GM12865 (cell line): Measurements from ENCODE around the gene CACNA1B.
"Not testable (repeated sequence)": the region's sequence is repeated elsewhere in the genome, so short reads cannot be mapped to it uniquely, and the experiment has no call there.

ENCODE experiments used
- DNase-seq: peaks from one replicate; pipeline ENCODE4 v3.0.0; 2010; ENCODE audit warnings: low read depth
- H3K4me3 ChIP-seq: 2 replicates; pipeline ENCODE4 v1.5.1; 2011; ENCODE audit warnings: mild to moderate bottlenecking, low read depth, low read length, control low read depth
- TF ChIP-seq, protein P1 (sequence below): IDR thresholded peaks from 2 replicates; pipeline ENCODE4 v1.5.1; 2011; ENCODE audit warnings: low read length, control low read depth, low read depth, inconsistent platforms; ENCODE audit not compliant: insufficient read depth; ENCODE audit errors: missing control alignments

Gene CACNA1B

DNA sequence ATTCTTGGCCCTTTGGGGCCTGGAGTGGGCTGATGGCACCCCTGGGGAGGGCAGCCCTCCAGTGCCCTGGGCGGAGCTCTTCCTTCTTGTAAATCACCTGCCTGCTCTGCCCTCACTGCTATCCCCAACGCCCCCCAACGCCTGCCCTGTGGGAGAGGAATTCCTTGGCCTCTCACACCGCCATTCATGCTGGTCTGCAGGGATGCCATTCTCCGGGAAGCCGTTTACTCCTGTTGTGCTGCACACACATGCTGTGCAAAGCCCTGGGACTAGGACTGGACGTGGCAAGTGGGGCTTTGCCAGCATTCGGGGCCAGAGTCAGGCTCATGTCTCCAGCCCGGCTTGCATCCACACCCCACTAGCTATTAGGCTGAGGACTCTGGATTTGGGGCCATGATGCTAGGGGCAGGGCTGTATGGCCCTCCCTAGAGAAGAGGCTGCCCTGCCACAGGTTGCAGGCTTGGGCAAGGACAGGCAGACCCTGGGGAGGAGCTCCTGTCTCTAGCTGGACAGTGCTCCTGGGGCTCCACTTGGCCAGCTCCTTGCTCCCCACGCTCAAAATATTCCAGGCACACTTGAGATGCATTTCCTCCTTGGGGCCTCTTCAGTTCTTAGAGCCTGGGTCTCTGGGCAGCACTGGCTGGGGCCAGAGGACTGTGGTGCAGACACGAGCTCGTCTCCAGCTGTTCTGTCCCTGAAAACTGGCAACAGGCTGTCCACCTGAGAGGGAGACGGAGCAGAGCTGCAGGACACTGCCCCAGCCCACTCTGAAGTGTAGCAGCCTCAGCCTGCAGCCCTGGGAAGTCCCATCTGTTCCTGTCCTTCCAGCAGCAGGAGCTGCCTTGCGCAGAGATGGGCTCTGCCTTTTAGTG is 226.9 kb downstream of the CACNA1B start:
- no peak for DNase-seq
- TF ChIP-seq, protein P1, sequence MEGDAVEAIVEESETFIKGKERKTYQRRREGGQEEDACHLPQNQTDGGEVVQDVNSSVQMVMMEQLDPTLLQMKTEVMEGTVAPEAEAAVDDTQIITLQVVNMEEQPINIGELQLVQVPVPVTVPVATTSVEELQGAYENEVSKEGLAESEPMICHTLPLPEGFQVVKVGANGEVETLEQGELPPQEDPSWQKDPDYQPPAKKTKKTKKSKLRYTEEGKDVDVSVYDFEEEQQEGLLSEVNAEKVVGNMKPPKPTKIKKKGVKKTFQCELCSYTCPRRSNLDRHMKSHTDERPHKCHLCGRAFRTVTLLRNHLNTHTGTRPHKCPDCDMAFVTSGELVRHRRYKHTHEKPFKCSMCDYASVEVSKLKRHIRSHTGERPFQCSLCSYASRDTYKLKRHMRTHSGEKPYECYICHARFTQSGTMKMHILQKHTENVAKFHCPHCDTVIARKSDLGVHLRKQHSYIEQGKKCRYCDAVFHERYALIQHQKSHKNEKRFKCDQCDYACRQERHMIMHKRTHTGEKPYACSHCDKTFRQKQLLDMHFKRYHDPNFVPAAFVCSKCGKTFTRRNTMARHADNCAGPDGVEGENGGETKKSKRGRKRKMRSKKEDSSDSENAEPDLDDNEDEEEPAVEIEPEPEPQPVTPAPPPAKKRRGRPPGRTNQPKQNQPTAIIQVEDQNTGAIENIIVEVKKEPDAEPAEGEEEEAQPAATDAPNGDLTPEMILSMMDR = no peak
- H3K4me3 ChIP-seq = no peak overlapping the region

DNA sequence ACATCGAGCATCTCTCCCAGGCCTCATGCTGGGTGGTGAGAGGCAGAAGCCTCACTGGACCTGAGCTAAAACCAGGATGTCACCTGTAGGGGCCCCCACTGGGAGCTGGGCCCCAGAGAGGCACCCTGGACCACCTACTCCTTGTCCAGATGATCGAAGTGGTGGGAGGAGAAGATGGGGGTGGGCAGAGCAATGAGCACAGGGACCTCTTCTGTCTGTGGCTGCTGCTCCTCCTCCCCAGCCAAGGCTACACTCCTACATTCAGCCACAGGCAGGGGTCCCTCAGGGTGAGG is 227.5 kb downstream of the CACNA1B start:
- no peak overlapping the region for H3K4me3 ChIP-seq
- DNase-seq = no peak
- TF ChIP-seq, protein P1 = no peak

DNA sequence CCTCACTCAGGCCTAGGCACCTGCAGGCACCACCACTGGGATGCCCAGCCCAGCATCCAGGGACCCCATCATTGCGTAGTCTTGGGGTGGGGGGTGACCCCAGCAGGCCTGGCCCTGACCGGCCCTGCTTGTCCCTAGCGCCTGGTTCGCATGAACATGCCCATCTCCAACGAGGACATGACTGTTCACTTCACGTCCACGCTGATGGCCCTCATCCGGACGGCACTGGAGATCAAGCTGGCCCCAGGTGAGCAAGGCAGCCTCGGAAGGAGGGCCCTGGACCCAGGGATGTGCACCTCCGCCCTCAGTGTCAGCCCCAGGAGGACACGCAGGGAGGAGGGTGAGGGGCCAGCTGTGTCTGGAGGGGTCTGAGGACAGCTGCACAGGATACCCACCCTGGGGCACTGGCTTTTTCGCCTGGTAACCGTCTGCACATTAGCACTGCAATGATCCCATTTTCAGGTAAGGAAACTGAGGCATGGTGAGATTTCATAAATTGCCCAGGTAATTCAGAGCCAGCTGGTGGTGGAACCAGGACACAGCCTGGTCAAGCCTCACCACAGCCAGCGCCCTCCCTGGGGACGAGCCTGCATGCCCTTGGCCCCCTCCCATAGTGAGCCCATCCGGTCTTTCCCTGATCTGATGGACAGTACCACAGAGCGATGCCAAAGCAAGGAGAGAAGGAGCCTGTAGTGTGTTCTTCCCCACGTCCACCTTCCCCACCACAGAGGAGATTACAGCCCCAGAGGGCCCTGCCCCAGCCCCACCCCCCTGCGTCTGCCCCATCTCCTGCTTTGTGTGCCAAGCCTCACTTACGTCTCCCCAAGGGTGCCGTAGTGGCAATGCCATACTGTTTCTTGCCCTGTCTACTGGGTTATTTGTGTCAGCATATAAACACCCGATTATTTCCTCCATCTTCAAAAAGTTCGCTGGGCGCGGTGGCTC is 228.3 kb downstream of the CACNA1B start:
- DNase-seq = no peak
- TF ChIP-seq, protein P1 = no peak
- H3K4me3 ChIP-seq = no peak overlapping the region

DNA sequence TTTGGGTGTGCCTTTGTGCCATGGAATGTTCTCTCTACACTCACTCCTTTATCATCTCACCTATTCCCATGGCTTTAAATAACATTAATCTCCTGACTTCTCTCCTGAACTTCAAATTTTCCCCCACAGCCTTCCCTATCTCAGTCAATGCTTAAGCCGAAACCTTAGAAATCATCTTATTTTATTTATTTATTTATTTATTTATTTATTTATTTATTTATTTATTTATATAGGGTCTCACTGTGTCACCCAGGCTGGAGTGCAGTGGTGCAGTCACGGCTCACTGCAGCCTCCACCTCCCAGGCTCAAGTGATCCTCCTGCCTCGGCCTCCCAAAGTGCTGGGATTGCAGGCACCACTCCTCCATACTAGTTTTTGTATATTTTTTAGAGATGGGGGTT is 229.5 kb downstream of the CACNA1B start:
- not testable (repeated sequence) for DNase-seq, H3K4me3 ChIP-seq

DNA sequence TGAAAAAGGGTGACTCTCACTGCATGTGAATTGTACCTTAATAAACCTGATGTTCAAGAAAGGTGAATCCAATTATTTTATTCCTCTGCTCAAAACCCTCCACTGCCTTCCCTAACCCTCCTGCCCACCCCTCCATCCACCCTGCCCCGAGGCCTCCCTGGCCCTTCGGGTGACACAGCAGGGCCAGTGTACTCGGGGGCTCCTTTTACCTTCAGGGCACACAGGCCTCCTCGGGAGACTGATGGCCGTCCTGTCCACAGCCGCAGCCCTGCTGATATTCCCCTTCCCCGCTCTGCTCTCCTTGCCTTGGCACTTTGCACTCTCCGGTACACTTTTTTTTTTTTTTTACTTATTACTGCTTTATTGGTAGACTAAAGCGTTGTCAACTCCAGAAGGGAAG is 234.0 kb downstream of the CACNA1B start:
- H3K4me3 ChIP-seq = no peak overlapping the region
- TF ChIP-seq, protein P1 = no peak
- no peak for DNase-seq

DNA sequence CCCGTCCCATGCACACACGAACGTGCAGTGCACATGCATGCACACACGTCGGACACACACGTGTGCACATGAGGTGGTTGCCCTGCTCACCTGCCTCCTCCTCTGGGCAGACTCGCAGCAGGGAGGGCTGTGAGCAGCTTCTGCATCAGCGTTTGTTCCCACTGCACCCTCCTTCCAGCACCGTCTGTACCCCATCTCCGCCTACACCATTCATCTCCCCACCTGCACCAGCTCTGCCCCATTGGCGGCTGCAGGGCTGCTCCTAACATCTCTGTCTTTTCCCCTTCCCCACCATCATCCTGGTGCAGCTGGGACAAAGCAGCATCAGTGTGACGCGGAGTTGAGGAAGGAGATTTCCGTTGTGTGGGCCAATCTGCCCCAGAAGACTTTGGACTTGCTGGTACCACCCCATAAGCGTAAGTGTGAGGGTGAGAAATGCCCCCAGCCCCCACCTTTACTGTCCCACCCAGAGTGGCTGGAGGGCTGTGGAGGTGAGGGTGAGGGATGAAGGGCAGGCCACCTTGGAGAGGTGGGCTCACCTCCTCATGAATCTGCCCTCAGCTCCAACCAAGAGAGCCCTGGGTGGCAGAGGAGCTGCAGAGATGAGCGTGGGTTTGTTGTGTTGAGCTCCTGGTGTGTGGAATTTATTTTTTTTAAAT is 234.6 kb downstream of the CACNA1B start:
- TF ChIP-seq, protein P1 = no peak
- H3K4me3 ChIP-seq = no peak overlapping the region
- no peak for DNase-seq
